ENCODE measurements around the gene CCNB1IP1. TPM values are rescaled to one million over a fixed set of nuclear protein-coding genes. Genes with fewer than 3 reads are reported as not detected.

Gene CCNB1IP1
- total RNA-seq, 1 experiment from 2014 or later = 151 TPM

GRCh38 chr14:20377171-20377570 lies 44.1 kb upstream of the CCNB1IP1 start:
- H3K4me1 Mint-ChIP-seq = no peaks in the 10 kb centered on the region
- no peak for ATAC-seq
- no peak for DNase-seq (ENCODE audit: low spot score)
- CTCF ChIA-PET = no interaction called here
- H3K27me3 Mint-ChIP-seq (ENCODE audit: low read depth) = no peaks in the 10 kb centered on the region
- POLR2A ChIA-PET = no interaction called here
- TF ChIP-seq RELA (CRISPR knock-in tag; IDR thresholded peaks at IDR 0.05; ENCODE audit: borderline replicate concordance) (no peak), ELF4 (CRISPR knock-in tag; IDR thresholded peaks at IDR 0.05; ENCODE audit: low read depth) (no peak), SMAD4 (CRISPR knock-in tag; IDR thresholded peaks at IDR 0.05) (no peak), MYBL2 (CRISPR knock-in tag; IDR thresholded peaks at IDR 0.05) (no peak), E2F1 (CRISPR knock-in tag; IDR thresholded peaks at IDR 0.05) (no peak), JUN (CRISPR knock-in tag; IDR thresholded peaks at IDR 0.05) (no peak), GABPB1 (CRISPR knock-in tag; IDR thresholded peaks at IDR 0.05) (no peak), IRF1 (CRISPR knock-in tag; IDR thresholded peaks at IDR 0.05) (no peak), USF2 (CRISPR knock-in tag; IDR thresholded peaks at IDR 0.05) (no peak), ETV6 (CRISPR knock-in tag; IDR thresholded peaks at IDR 0.05) (no peak), CREM (CRISPR knock-in tag; IDR thresholded peaks at IDR 0.05) (no peak), E2F5 (CRISPR knock-in tag; IDR thresholded peaks at IDR 0.05) (no peak), PREB (CRISPR knock-in tag; IDR thresholded peaks at IDR 0.05; ENCODE audit: borderline replicate concordance) (no peak), OVOL2 (CRISPR knock-in tag; IDR thresholded peaks at IDR 0.05; ENCODE audit: borderline replicate concordance) (no peak)
- H3K36me3 Mint-ChIP-seq = peaks cover 37% of the 10 kb centered on the region
- no peaks in the 10 kb centered on the region for H3K9me3 Mint-ChIP-seq
- H3K27ac Mint-ChIP-seq = no peak overlapping the region
- no peak overlapping the region for H3K4me3 Mint-ChIP-seq

GRCh38 chr14:20376071-20376588 lies 43.1 kb upstream of the CCNB1IP1 start:
- no peak for TF ChIP-seq TEAD1 (CRISPR knock-in tag; IDR thresholded peaks at IDR 0.05)
- H3K27me3 Mint-ChIP-seq (ENCODE audit: low read depth) = no peaks in the 10 kb centered on the region
- no peaks in the 10 kb centered on the region for H3K4me1 Mint-ChIP-seq
- H3K4me3 Mint-ChIP-seq = no peak overlapping the region
- ATAC-seq (no peak), DNase-seq (ENCODE audit: low spot score) (no peak)
- ChIA-PET POLR2A (no interaction called here), CTCF (no interaction called here)
- no peaks in the 10 kb centered on the region for H3K9me3 Mint-ChIP-seq
- H3K27ac Mint-ChIP-seq = no peak overlapping the region
- H3K36me3 Mint-ChIP-seq = peaks cover 44% of the 10 kb centered on the region

GRCh38 chr14:20375471-20375870 lies 42.4 kb upstream of the CCNB1IP1 start:
- no peak overlapping the region for H3K27ac Mint-ChIP-seq
- TF ChIP-seq GABPB1 (CRISPR knock-in tag; IDR thresholded peaks at IDR 0.05) = no peak
- no peak for TF ChIP-seq ZNF317 (CRISPR knock-in tag; IDR thresholded peaks at IDR 0.05; ENCODE audit: borderline replicate concordance, low read depth)
- no peak for TF ChIP-seq PRDM15 (CRISPR knock-in tag; IDR thresholded peaks at IDR 0.05)
- no peak for TF ChIP-seq MYBL2 (CRISPR knock-in tag; IDR thresholded peaks at IDR 0.05)
- TF ChIP-seq USF1 (CRISPR knock-in tag; IDR thresholded peaks at IDR 0.05) = no peak
- TF ChIP-seq CTCF (IDR thresholded peaks at IDR 0.05) = no peak
- no peak for TF ChIP-seq MXD4 (CRISPR knock-in tag; IDR thresholded peaks at IDR 0.05; ENCODE audit: borderline replicate concordance)
- no peak for TF ChIP-seq JUN (CRISPR knock-in tag; IDR thresholded peaks at IDR 0.05)
- no peak for TF ChIP-seq TCF7 (CRISPR knock-in tag; IDR thresholded peaks at IDR 0.05; ENCODE audit: low read depth)
- TF ChIP-seq CBFB (CRISPR knock-in tag; IDR thresholded peaks at IDR 0.05; ENCODE audit: low read depth) = no peak
- no peaks in the 10 kb centered on the region for H3K9me3 Mint-ChIP-seq
- no peak overlapping the region for H3K4me3 Mint-ChIP-seq
- no peaks in the 10 kb centered on the region for H3K4me1 Mint-ChIP-seq
- no peak for DNase-seq (ENCODE audit: low spot score)
- ATAC-seq = no peak
- ChIA-PET POLR2A (no interaction called here), CTCF (no interaction called here)
- H3K36me3 Mint-ChIP-seq = peaks cover 41% of the 10 kb centered on the region
- no peaks in the 10 kb centered on the region for H3K27me3 Mint-ChIP-seq (ENCODE audit: low read depth)
